MCF 10A (cell line): ENCODE measurements around the gene VCY. TPM values are rescaled to one million over a fixed set of nuclear protein-coding genes. Genes with fewer than 3 reads are reported as not detected.
"Not testable (repeated sequence)": the region's sequence is repeated elsewhere in the genome, so short reads cannot be mapped to it uniquely, and the experiment has no call there.

Experiments
- Bru-seq: library from RNA; stranded (reverse); fragments of 400-500 nt; gene quantifications from one replicate; lab custom pipeline; 2021; lab: Mats Ljungman, UMichigan
- BruChase-seq, 2 experiments: library from RNA; stranded (reverse); fragments of 400-500 nt; gene quantifications; one replicate each; lab custom pipeline; 2021; lab: Mats Ljungman, UMichigan
- BruUV-seq: library from RNA; stranded (reverse); fragments of 400-500 nt; replicated peaks from 2 replicates; lab custom pipeline; 2021; lab: Mats Ljungman, UMichigan
- CTCF ChIA-PET: fragments of 300-600 bp; sonication (Branson Sonifier 250); formaldehyde crosslinking; extraction: SDS; loops from one replicate; lab custom pipeline; 2021; ENCODE audit warnings: antibody characterized with exemption, inconsistent platforms; lab: Yijun Ruan, JAX
- POLR2A ChIA-PET: fragments of 300-600, 350-650 bp; sonication (Branson Sonifier 250); formaldehyde crosslinking; extraction: SDS; loops from one replicate; lab custom pipeline; 2020; ENCODE audit warnings: antibody characterized with exemption, inconsistent platforms; lab: Yijun Ruan, JAX
- DNase-seq: peaks from one replicate; pipeline ENCODE4 v3.0.0-alpha.2; 2018; ENCODE audit not compliant: unreplicated experiment
- H3K27ac Mint-ChIP-seq: one replicate; pipeline ENCODE4 v1.8.0; 2022; ENCODE audit warnings: mild to moderate bottlenecking, low read depth, mixed read lengths; ENCODE audit not compliant: unreplicated experiment
- H3K27me3 Mint-ChIP-seq: one replicate; pipeline ENCODE4 v1.8.0; 2022; ENCODE audit warnings: mixed read lengths; ENCODE audit not compliant: insufficient read depth, unreplicated experiment
- H3K36me3 Mint-ChIP-seq: one replicate; pipeline ENCODE4 v1.8.0; 2022; ENCODE audit warnings: mild to moderate bottlenecking, moderate library complexity, mixed read lengths; ENCODE audit not compliant: insufficient read depth, unreplicated experiment
- H3K4me1 Mint-ChIP-seq: one replicate; pipeline ENCODE4 v1.8.0; 2022; ENCODE audit warnings: mixed read lengths; ENCODE audit not compliant: insufficient read depth, unreplicated experiment
- H3K4me3 Mint-ChIP-seq: one replicate; pipeline ENCODE4 v1.8.0; 2022; ENCODE audit warnings: mild to moderate bottlenecking, moderate library complexity, mixed read lengths; ENCODE audit not compliant: unreplicated experiment
- H3K9me3 Mint-ChIP-seq: one replicate; pipeline ENCODE4 v1.8.0; 2022; ENCODE audit warnings: mixed read lengths; ENCODE audit not compliant: unreplicated experiment
- intact Hi-C: fragments of 100-400 bp; cut with micrococcal nuclease; formaldehyde crosslinking; loops from 2 replicates; pipeline ENCODE4 v1.14.1; 2022
- long read RNA-seq: library from polyadenylated mRNA; stranded (forward); transcript quantifications from one replicate; pipeline ENCODE4 v2.0.0, GENCODE V29; 2022
- total RNA-seq: library from RNA; stranded (reverse); gene quantifications from 2 replicates; pipeline ENCODE4 v1.2.3, GENCODE V29; 2022

Gene VCY
- total RNA-seq (not detected in 2 replicates), Bru-seq, nascent RNA (not detected), BruChase-seq, experiment 1, labeled RNA remaining after a 6-hour chase (not detected), BruChase-seq, experiment 2, labeled RNA remaining after a 2-hour chase (not detected)
- long read RNA-seq: 0 reads

GRCh38 chrY:13986373-13986772 lies at the start of gene VCY:
Gene VCY (minus strand): TSS chrY:13986473. CDS start chrY:13986440, 33 bp downstream.
- intact Hi-C loops, H3K27ac Mint-ChIP-seq, DNase-seq, H3K4me3 Mint-ChIP-seq, CTCF ChIA-PET, POLR2A ChIA-PET, H3K4me1 Mint-ChIP-seq, BruUV-seq, H3K27me3 Mint-ChIP-seq, H3K36me3 Mint-ChIP-seq, H3K9me3 Mint-ChIP-seq: not testable (repeated sequence)

DNA sequence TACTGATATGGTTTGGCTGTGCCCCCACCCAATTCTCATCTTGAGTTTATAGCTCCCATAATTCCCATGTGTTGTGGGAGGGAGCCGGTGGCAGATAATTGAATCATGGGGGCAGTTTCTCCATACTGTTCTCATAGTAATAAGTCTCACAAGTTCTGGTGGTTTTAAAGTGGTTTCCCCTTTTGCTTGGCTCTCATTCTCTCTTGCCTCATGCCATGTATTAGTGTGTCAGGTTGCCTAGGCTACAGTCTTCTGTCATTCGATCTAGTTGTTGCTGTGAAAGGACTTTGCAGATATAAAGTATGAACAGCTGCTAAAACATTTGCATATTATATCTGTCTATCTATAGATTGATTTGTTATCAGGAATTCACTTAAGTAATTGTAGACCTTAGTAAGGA lies 44.1 kb upstream of the VCY start:
- H3K27me3 Mint-ChIP-seq, BruUV-seq, H3K27ac Mint-ChIP-seq, intact Hi-C loops, H3K4me3 Mint-ChIP-seq, CTCF ChIA-PET, H3K9me3 Mint-ChIP-seq, DNase-seq, H3K36me3 Mint-ChIP-seq, H3K4me1 Mint-ChIP-seq, POLR2A ChIA-PET: not testable (repeated sequence)

- H3K36me3 Mint-ChIP-seq, CTCF ChIA-PET: not testable (repeated sequence)
Observed at GRCh38 chrY:14011916-14012315, 25.6 kb upstream of the VCY start.

GRCh38 chrY:13942406-13942805 lies 43.9 kb downstream of the VCY start:
- POLR2A ChIA-PET: not testable (repeated sequence)

More at GRCh38 chrY:14011916-14012315, 25.6 kb upstream of the VCY start:
- DNase-seq, H3K9me3 Mint-ChIP-seq, POLR2A ChIA-PET, H3K27me3 Mint-ChIP-seq, H3K4me3 Mint-ChIP-seq, BruUV-seq, H3K27ac Mint-ChIP-seq, intact Hi-C loops, H3K4me1 Mint-ChIP-seq: not testable (repeated sequence)

More at GRCh38 chrY:13942406-13942805, 43.9 kb downstream of the VCY start:
- BruUV-seq, H3K36me3 Mint-ChIP-seq, intact Hi-C loops, H3K4me1 Mint-ChIP-seq, H3K9me3 Mint-ChIP-seq, H3K4me3 Mint-ChIP-seq, H3K27ac Mint-ChIP-seq, H3K27me3 Mint-ChIP-seq, DNase-seq, CTCF ChIA-PET: not testable (repeated sequence)

Other genes starting within 250 kb of the VCY start
- gene VCY1B, start 69.8 kb upstream of the VCY start, total RNA-seq: not detected in 2 replicates